Measurements from ENCODE around the gene NFATC4.

The NFATC4 gene

DNA sequence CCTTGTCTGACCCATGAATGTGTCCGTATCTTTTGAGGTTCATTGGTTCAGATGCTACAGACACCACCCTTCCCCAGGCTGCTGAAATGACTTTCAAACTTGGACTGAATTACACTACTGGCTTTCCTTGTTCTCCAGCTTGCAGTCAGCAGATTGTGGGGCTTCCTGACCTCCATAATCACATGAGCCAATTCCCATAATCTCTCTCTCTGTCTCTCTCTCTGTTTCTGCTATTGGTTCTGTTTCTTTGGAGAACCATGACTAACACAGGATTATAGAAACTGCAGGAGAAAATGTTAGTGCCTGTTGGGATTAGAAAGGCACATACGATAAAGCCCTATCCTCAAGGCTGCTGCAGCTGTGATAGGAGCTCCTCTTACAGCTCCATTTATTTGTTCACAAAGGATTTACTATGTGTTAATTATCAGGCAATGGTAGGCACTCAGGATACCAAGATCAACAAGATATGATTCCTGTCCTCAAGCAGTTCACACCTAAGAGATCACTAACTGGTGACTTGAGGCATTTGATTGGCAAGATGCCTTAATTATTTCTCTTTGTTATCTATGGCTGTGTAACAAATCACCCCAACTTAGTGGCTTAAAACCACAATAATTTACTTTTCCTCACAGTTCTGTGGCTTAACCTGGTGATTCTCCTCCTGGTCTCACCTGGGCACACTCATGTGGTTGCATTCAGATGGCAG lies 20.6 kb downstream of the NFATC4 start:
- no peak for DNase-seq (ENCODE audit: low read depth in 2 of 2)

DNA sequence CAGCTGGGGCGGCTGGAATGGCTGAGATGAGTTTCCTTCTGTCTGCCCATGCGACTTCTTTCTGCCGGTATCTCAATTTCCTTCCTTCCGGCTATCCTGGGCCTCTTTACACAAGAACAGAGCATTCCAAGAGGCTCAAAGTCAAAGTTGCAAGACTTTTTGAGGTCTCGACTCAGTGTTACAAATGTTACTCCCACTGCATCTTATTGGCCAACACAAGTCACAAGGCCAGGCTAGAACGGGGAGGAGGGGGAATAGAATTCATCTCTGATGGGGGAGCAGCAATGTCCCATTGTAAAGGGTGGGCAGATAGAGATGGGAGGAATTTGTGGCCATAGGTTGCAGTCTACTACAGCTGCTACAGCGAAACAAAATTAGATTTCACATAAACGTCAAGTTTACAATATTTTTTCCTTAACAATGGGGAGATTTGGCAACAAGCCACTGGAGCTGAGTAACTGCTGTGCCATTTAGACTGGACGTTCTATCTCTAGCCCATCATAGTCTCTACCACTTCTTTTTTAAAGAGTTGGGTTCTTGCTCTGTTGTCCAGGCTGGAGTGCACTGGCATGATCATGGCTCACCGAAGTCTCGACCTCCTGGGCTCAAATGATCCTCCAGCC lies 21.4 kb downstream of the NFATC4 start:
- no peak for DNase-seq (ENCODE audit: low read depth in 2 of 2)

DNA sequence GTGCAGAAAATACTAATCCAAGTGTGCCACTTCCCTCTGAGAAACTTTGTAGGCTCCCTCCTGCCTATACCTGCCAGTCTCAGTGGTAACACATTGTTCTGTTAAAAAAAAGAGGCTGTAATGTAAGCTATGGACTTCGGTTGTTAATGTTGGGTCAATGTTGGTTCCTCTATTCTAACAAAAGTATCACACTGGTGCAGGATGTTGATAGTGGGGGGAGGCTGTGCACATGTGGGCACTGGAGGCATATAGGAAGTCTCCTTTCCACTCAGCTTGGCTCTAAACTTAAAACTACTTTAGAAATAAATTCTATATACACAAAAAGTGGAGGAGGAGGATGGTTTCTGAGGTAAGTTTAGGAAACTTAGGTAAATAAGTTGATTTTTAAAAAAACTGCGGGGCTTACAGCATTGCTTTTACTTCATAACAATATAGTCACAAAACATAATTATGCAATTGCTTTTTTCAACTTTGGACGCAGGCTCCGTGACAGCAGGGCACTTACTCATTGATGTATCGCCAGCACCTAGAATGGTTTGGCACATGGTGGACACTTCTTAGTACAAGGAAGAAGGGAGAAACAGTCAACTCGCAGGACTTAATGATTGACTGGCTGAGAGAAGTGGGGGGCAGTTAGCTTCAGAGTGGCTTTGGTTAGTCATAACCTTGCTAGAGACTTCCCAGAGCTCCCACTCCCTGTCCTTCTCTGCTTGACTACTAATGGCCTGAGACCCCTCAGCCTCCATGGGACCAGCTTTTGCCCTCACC lies 22.9 kb downstream of the NFATC4 start:
- DNase-seq (ENCODE audit: low read depth in 2 of 2) = no peak

DNA sequence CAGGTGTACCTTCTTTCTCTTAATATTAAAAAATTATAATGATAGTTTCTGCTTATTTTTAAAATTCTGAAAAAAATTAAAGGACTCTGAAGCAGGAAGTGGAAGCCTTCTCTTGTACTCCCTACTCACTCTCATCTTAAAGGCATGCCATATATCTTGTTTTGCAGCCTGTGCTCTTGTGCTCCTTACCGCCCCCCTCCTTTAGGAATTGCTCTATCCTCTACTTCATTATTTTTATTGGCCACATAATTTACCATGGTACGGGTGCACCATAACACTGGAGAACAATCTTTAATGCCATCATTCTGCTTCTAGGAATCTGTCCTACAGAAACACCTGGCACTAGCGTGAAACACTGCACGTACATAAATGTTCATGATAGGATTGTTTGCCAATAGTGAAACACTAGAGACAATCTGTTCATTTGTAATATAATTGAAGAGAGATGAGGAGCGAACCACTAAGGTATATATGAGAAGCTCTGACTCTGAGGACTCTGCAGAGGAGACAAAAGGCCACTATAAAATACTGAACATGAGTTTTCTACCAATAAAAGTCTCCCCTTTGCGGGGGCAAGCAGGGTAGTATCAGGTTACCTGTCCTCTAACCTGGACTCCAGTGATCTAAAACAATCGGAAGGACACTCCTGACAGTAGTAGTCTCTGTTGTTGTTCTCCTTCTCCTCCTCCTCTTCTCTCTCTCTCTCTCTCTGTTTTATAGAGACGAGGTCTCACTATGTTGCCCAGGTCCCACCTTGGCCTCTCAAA lies 24.5 kb downstream of the NFATC4 start:
- no peak for DNase-seq (ENCODE audit: low read depth in 2 of 2)

DNA sequence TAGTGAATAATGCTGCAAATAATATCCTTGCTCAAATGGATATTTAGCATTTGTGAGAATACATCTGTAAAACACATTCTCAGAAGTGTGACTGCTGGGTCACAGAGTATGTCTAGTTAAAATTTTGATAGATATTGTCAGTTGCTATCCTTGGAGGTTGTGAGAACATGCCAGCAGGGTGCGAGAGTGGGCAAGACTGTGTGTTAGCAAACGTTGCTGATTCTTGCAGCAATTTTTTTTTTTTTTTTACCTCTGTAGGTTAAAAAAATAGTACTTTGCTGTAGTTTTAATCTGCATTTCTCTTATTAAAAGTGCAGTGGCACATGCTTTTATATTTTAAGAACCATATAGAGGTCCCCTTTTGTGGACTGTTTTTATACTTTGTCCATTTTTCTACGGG lies 26.3 kb downstream of the NFATC4 start:
- no peak for DNase-seq (ENCODE audit: low read depth in 2 of 2)

DNA sequence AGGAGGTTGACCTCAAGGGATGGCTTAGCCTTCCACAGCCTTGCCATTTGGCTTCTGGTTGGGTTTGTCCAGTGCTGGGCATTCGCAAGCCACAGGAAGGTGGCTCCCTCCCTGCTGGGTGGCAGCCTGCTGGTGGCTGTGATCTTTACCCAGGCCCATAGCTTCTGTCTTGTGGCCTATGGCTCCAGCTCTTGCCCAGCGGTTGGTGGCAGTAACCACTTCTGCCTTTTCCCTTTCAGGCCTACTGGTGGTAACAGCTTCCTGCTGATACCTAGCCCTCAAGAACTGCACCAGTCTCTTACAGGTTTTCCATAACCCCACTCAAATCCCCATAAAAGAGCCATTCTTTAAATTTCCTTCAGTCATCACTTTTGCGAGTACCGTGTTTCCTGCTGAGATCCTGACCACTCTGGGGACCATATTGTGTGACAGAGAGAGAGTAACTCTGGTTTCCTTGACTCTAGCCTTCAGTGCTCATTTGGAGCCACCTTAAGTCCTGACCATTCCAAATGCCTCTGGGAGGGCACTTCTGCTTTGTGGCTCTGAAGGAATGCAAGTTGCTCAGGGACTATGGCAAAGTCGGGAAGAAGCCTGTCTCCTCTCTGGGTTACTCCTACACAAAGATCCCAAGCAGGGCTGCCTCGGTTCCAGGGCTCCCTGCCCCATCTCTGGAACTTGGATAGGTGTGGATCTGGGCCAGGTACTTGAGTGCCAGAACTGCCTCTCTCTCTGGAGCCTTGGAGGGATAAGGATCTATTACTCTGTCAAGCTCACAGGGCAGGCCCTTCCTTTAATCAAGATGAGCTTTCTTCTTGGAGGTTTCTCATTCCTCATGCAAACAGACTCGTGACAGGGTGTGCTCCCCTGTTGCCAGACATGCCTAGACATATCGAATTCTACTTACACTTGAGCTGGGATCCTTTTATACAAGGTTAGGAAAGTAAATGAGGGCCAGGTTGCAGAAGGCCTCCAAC lies 27.9 kb downstream of the NFATC4 start:
- DNase-seq (ENCODE audit: low read depth in 2 of 2) = no peak

DNA sequence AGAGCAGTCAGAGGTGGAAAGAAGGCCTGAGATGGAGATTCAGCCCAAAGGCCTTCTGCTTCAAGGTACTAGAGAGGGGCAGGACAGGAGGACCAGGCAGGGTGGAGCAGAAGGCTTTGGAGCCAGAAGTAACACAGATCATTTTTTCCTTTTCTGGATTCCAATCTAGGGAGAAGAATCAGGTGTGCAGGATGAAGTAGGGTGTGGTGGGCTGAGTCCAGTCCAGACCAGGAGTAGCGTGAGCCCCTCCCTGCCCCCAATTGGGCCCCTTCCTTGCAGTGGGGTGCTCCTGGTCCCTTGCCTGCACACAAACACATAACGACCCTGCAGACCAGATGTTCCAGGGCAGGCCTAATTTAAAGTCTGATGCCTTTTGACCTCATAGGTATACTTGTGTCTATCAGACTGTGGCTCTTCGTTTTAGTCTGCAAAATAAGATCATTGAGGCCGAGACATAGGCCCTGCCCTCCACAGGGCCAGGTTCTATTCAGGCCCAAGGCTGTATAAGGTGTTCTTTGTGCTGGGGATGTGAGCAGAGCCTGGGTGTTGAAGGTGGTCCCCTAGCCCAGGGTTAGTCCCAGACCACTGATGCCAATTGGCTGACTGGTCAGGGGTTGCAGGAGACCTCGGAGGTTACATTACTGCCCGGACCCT lies 29.8 kb downstream of the NFATC4 start:
- DNase-seq (ENCODE audit: low read depth in 2 of 2) = no peak

DNA sequence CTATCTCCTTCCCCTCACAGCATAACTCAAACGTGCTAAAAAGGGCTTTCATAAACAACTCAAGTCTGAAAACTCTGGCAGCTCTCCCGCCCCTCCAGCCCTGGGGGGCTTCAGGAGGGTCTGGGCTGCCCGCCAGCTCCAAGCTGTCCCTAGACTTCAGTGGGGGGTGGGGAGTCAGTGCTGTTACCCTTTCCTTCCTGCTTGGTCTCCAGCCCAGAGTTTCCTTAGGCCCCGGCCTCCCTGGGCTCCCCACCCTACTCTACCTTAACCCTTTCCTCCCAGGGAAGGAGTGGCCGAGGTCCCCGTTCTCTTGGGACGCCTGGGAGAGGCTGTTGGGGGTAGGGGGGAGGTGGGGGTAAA lies 30.3 kb downstream of the NFATC4 start:
- DNase-seq (ENCODE audit: low read depth in 2 of 2) = no peak

DNA sequence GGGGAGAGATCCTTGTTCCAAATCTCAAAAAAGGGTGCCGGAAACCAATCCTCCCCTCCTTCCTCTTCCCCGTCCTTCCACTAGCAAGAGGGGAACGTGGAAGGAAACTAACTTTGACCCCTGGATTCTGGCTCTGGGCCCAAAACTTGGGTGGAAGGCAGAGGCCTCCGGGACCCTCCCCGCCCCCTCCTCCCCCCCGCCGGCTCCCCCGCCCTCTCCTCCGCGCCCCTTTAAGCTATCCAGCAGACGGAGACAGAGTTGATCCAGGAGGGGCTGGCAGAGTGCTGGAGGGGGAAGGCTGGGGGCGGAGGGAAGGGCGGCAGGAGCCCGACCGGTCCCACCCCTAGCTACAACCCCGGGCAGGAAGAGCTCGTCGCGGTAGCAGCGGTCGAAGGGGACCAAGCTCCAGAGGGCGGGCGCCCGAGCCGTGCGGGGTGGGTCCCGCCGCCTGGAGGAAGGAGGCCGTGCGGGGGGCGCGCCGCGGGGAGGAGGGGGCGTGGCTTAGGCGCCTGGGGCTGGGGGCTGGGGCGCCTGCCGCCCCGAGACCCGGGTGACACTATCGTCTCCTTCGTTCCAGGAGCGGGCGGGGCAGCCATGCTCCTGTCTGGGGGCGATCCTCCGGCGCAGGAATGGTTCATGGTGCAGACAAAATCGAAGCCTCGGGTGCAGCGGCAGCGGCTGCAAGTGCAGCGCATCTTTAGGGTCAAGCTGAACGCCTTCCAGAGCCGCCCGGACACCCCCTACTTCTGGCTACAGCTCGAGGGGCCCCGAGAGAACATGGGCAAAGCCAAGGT lies 30.9 kb downstream of the NFATC4 start, which contains the start of gene NYNRIN:
TSS of gene NYNRIN (plus strand) at position 351 of the 794 bp plus-strand sequence. CDS start at position 595, 244 bp downstream.
- DNase-seq (ENCODE audit: low read depth in 2 of 2) = peak in 1 of 2 experiments; percentile 20

DNA sequence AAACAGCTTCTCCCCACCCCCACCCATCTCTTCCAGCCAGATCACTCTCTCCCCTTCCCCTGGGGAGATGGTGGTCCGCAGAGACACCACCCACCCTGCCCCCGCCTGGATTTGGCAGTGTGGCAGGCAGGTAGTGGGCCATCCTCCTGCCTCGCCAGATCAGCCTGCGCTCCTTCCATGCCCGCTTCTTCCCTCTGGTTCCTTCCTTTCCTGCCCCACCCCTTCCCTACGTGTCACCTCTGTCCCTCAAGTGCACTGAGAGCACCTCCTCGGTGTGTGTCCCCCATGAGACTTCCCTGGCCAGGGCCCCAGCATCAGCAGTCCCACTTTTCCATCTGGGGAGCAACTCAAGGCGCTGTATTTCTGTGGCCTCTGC lies 31.5 kb downstream of the NFATC4 start:
- DNase-seq (ENCODE audit: low read depth in 2 of 2) = no peak

DNA sequence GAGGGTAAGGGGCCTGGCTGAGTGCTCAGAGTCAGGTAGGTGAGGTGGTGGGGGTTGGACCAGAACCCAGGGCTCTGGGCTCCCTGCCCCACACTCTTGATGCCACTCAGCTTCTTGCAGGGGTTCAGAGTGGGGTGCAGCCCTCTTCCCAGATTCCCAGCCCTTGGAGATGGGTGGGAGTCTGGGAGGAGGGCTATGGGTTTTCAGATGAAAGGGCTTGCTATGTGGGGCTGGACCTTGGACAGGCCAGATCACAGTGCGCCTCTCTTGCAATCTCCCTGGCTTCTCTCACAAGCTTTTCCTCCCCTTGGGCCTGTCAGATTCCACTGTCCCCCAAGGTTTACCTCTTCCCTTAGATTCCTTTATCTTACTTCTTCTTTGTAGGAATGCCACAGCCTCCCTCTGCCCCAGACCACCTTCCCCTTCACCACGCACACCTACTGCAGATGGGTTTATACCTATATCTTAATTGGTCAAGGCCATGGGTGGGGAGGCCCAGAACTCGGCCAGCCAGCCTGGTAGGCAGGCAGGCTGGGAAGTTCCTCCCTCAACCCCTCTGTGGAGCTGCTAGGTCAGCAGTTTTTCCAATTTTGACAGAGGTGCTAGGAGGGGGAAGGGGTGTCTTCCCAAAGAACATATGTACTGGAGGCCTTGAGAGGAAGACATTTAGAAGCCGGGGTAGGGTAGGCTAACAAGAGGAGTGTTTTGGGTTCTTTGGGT lies 32.2 kb downstream of the NFATC4 start:
- no peak for DNase-seq (ENCODE audit: low read depth in 2 of 2)

DNA sequence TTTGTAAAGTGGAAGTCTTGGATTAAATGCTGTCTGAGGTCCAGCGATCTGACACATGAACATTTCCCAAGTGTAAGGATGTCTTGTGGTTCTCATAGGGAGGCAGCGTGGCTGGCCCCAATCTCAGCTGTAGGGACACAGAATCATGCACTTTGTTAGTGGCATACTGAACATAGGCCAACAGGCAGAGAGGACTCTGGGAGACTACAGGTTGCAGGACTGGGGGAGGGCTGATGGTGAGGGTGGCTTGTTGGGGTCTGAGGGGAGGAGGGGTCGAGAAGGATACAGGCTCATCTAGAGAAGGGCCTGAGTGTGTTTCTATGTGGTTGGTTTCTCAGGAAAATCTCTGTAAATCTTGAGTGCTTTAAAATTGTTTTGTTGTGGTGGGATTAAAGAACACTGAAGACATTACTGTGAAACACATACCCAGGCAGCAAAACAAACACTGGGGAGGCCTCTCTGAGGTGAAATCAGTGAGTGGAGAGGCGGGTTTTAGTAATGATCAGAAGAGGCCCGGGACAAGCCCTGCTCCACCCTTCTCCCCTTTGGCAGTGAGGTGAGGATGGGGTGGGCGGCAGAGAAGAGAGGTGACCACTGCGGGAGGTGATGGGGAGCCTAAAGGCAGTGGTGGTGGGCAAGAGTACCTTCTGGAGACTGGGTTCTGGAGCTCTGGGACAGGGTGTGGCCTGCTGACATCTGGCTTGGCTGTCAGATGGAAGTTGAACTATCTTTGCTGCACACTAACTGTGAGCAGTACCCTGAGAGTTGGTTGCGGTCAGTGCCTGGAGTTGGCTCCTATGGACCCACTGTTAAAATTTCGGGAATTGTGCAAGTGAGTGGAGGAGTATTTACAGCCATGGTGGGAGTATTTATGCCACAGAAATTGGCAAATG lies 34.1 kb downstream of the NFATC4 start:
- no peak for DNase-seq (ENCODE audit: low read depth in 2 of 2)

DNA sequence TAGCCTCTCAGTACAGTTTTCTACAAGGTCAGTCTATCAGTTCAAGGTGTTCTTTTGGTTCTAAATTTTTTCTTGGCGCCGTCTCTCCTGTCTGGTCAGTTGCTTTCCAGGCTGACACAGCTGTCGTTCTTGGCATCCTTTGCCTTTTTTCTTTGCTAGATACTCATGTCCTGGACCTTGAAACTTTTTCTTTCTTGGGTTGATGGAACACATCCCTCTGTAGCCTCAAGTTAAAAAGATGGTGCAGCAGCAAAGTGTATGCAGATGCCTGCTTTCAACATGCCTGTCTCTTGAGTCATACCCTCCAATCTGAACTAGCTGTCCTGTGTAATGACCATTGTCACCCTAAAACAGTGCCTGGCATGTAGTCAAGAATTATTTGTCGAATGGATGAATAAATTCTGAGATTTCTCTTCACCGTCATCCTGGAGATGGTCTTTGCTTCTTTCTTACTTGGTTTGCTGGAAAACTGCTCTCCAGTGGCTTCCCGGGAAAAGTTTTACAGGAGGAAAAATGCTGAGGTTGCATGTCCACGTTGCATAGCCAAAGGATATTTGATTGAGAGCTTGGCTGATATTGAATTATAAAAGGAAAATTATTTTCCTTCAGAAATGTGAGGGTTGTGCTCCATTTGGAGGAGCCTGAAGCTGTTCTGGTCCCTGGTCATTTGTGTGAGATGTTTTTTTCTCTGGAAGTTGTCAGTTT lies 35.5 kb downstream of the NFATC4 start:
- DNase-seq (ENCODE audit: low read depth in 2 of 2) = no peak

DNA sequence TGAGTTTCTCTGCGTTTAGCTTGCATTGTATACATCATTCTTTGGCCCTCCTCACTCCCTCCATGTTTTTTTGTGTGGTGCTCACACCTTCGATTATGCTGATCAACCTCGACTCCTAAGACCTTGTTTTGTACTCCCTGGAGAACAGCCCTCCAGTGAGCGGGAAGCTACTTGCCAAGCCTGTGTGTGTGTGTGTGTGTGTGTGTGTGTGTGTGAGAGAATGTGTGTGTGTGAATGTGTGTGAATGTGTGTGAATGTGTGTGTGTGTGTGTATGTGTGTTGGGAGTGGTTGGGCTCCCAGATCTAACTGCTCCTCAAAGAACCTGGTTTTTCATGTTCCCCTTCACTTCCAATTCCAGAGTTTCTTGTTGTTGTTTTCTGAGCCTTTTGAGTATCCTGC lies 36.8 kb downstream of the NFATC4 start:
- DNase-seq (ENCODE audit: low read depth in 2 of 2) = no peak

DNA sequence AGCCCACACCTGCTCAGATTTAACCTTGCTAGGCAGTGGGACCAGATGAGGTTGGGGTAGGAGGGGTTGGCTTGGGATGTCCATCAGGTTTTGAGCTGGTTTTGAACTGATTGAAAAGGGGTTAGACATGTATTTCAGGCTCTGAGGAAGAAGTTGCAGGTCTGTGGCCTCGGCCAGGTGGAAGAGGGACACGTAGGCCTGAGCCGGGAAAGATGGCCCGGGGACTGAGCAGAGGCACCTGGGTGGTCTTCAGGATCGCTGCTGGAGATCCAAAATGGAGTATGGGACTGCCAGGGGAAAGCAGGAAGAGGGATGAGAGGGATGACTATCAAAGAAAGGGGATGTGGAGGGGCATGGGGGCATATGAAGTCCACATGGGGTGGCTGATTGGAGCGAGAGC lies 38.4 kb downstream of the NFATC4 start:
- no peak for DNase-seq (ENCODE audit: low read depth in 2 of 2)

DNA sequence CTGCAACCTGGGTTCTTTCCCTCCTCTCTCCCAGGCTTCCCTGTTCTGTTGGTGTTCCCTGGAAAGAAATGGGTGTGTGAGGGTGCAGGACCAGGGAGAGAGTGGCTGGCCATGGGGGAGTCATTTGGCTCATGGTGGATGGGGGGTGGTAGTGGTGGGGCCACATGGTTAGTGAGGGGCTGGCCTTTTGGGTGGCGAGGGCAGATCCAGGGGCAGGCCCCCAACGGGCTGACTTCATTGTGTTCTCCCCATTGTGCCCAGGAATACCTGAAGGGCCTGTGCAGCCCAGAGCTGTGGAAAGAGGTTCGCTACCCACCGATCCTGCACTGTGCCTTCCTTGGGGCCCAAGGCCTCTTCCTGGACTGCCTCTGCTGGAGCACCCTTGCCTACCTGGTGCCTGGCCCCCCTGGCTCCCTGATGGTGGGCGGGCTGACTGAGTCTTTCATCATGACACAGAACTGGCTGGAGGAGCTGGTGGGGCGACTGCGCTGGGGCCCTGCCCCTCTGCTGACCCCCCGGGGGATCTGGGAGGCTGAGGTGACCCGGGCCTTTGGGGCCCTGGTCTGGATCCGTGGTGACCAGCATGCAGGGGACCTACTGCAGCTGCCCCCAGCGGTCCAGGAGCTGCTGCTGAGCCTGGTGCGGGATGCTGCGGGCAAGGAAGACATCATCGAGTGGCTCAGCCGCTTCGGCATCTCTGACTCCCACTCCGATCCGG lies 39.8 kb downstream of the NFATC4 start:
- DNase-seq (ENCODE audit: low read depth in 2 of 2) = no peak

DNA sequence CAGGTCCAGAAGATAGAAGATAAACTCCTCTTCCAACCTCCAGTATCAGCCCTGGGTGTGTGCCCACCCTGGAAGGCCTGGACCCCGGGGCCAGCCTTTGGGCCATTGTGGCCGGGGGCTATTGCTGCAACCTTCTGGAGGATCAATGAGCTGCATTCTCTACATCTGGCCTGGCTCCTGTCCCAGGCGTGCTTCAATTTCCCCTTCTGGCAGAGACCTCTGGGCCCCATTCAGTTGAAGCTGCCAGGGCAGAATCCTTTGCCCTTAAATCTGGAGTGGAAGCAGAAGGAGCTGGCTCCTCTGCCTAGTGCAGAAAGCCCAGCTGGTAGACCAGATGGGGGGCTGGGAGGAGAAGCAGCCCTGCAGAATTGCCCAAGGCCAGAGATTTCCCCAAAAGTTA lies 40.8 kb downstream of the NFATC4 start:
- DNase-seq (ENCODE audit: low read depth in 2 of 2) = no peak
